SK-N-MC (cell line): Measurements from ENCODE around the gene DUSP22.

ENCODE experiments used
- EZH2 ChIP-seq: fragments of 200-600 bp; sonication (generic); IDR thresholded peaks from one replicate; pipeline ENCODE4 v1.6.1; 2017; ENCODE audit warnings: antibody characterized with exemption
- POLR2AphosphoS5 ChIP-seq: IDR thresholded peaks from 2 replicates; pipeline ENCODE4 v1.6.1; 2012; ENCODE audit warnings: mild to moderate bottlenecking, low read depth, low read length, borderline replicate concordance

DNA sequence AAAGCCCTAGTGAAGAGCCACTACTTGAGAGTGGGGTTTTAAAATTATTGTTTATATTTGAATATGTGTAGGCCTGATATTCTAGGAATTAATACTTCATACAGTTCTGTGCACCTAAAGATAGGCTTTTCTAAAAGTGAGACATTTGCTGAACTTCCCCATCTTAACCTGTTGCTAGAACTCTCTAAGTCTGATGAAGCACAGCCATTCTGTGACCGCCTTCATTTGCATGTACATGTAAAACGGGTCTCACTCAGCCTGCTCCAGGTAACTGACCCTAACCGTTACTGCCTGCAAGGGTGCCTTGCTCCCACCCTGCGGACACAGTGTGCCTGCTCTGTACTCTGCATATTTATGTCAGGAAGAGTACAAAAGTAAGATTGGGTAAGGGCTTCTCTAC is 54.9 kb downstream of the DUSP22 start:
- TF ChIP-seq POLR2AphosphoS5: no peak
- TF ChIP-seq EZH2: no peak
